ENCODE measurements around the gene DCUN1D2. TPM values are rescaled to one million over a fixed set of nuclear protein-coding genes. Genes with fewer than 3 reads are reported as not detected.

Gene DCUN1D2
- polyA plus RNA-seq, 3 donors: 3.1 to 16.7 (median 6.1) TPM

DNA sequence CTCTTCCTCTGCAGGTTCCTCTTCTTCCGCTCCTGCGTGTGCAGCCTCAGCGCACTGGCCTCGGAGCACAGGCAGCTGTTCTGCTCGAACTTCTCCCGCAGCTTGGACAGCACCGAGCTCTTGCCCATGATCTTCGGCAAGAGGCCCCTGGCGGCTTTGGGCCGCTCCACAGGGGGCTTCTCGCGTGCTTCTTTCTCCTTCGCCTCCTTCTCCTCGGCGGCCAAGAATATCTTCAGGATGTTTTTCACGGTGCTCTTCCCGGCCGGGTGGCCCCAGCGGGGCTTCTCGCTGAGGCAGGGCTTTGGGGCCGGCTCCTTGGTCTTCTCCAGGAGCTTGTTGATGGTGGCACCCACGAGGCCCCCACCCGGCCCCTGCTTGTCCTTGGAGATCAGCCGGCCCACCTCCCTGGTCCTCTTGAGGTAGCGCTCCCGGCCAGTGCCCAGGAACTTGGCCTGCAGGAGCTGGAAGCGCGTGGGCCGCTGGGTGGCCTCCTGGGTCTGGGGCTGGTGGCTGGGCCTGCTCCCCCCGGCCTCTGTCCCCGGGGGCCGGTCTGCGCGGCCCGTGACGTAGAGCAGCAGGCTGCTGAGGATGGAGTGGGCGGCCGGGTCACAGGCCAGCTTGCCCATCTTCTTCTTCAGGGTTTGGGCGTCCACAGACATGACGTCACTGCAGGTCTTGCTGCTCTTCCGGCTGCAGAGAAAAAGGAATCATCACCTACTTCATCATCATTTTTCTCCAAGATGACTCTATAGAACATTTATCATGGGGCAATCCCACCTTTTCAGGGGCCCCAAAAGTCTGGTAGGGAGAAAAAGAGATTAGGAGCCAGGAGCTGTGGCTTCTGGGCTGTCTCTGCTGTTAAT is 82.7 kb downstream of the DCUN1D2 start:
- Histone ChIP-seq H4K20me1 (ENCODE audit: insufficient read depth, low read length) (no peaks in the 10 kb centered on the region), H3K79me2 (ENCODE audit: insufficient read depth, low read length) (no peaks in the 10 kb centered on the region), H3K4me3 (replicated peaks in 1 of 3; ENCODE audit: low read depth in 2 of 3, low read length in 3 of 3) (no peak overlapping the region), H3K4me2 (replicated peaks; ENCODE audit: extremely low read depth, low read length, poor library complexity, severe bottlenecking) (no peak overlapping the region), H3K27ac (ENCODE audit: low read depth in 1 of 2, low read length in 2 of 2) (no peak overlapping the region), H3K4me1 (ENCODE audit: control insufficient read depth in 1 of 2, insufficient read depth in 2 of 2, low read length in 2 of 2) (peaks cover 23 to 29% of the 10 kb centered on the region in 2 donors), H3K9ac (ENCODE audit: insufficient read depth, low read length, poor library complexity, severe bottlenecking) (no peak overlapping the region), H3K36me3 (replicated peaks in 1 of 2; ENCODE audit: control insufficient read depth in 1 of 2, insufficient read depth in 2 of 2, low read length in 2 of 2) (no peaks in the 10 kb centered on the region), H3K9me3 (replicated peaks in 1 of 2; ENCODE audit: control insufficient read depth in 1 of 2, insufficient read depth in 1 of 2, low read length in 2 of 2) (peaks cover 10 to 34% of the 10 kb centered on the region in 2 donors), H2AFZ (ENCODE audit: insufficient read depth, low read depth, low read length, poor library complexity, severe bottlenecking) (no peak overlapping the region), H3K27me3 (ENCODE audit: control insufficient read depth in 2 of 2, insufficient read depth in 2 of 2, low read length in 2 of 2) (no peaks in the 10 kb centered on the region)
- 82% methylated on average over 40 of the region's 41 CpGs for WGBS (ENCODE audit: insufficient coverage)
- peaks cover 13 to 31% (median 27%) of the 10 kb centered on the region in 7 donors for H3K9me3 Mint-ChIP-seq
- DNase-seq: no peak
- H3K27ac Mint-ChIP-seq: no peak overlapping the region
- peak overlapping the region in 1 of 2 donors; percentile 59 for H3K4me3 Mint-ChIP-seq
- intact Hi-C loops (cut with micrococcal nuclease): no loop called here
- no peaks in the 10 kb centered on the region for H3K36me3 Mint-ChIP-seq
- peaks cover 5 to 19% (median 16%) of the 10 kb centered on the region in 3 donors for H3K27me3 Mint-ChIP-seq (ENCODE audit: low read depth in 3 of 3)
- TF ChIP-seq, protein P1, sequence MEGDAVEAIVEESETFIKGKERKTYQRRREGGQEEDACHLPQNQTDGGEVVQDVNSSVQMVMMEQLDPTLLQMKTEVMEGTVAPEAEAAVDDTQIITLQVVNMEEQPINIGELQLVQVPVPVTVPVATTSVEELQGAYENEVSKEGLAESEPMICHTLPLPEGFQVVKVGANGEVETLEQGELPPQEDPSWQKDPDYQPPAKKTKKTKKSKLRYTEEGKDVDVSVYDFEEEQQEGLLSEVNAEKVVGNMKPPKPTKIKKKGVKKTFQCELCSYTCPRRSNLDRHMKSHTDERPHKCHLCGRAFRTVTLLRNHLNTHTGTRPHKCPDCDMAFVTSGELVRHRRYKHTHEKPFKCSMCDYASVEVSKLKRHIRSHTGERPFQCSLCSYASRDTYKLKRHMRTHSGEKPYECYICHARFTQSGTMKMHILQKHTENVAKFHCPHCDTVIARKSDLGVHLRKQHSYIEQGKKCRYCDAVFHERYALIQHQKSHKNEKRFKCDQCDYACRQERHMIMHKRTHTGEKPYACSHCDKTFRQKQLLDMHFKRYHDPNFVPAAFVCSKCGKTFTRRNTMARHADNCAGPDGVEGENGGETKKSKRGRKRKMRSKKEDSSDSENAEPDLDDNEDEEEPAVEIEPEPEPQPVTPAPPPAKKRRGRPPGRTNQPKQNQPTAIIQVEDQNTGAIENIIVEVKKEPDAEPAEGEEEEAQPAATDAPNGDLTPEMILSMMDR (IDR thresholded peaks at IDR 0.05): no peak
- H3K4me1 Mint-ChIP-seq: peaks cover 28% of the 10 kb centered on the region

DNA sequence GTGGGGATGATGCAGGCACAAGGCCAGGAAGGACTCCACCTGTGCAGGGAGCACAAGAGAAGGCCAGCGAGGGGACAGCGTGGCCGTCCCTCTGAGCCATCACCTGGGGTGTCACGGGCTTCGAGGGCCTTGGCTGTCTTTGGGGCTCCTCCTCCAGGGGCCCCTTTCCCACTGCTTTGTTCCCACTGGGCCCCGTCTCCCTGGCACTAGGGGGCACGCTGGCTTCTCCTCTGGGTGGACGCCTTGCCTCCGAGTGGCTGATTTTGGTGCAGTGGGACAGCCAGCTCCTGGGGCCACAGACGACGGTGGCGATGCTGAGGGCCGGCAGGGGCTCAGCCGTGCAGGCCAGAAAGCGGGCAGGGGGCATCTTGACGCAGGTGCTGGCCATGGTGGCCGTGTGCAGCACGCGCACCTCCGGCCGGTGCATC is 83.4 kb downstream of the DCUN1D2 start:
- no peak overlapping the region for H3K9ac ChIP-seq (ENCODE audit: insufficient read depth, low read length, poor library complexity, severe bottlenecking)
- Mint-ChIP-seq H3K27me3 (ENCODE audit: low read depth in 3 of 3) (peaks cover 5 to 19% (median 16%) of the 10 kb centered on the region in 3 donors), H3K9me3 (peaks cover 13 to 29% (median 22%) of the 10 kb centered on the region in 7 donors), H3K36me3 (no peaks in the 10 kb centered on the region), H3K4me3 (peak overlapping the region in 1 of 2 donors; percentile 59), H3K4me1 (peaks cover 28% of the 10 kb centered on the region), H3K27ac (no peak overlapping the region)
- TF ChIP-seq, protein P1 (IDR thresholded peaks at IDR 0.05): no peak
- H3K27me3 ChIP-seq (ENCODE audit: control insufficient read depth in 2 of 2, insufficient read depth in 2 of 2, low read length in 2 of 2): no peaks in the 10 kb centered on the region
- H3K9me3 ChIP-seq (replicated peaks in 1 of 2; ENCODE audit: control insufficient read depth in 1 of 2, insufficient read depth in 1 of 2, low read length in 2 of 2): peaks cover 4 to 28% of the 10 kb centered on the region in 2 donors
- peaks cover 23 to 29% of the 10 kb centered on the region in 2 donors for H3K4me1 ChIP-seq (ENCODE audit: control insufficient read depth in 1 of 2, insufficient read depth in 2 of 2, low read length in 2 of 2)
- H3K36me3 ChIP-seq (replicated peaks in 1 of 2; ENCODE audit: control insufficient read depth in 1 of 2, insufficient read depth in 2 of 2, low read length in 2 of 2): no peaks in the 10 kb centered on the region
- no peaks in the 10 kb centered on the region for H3K79me2 ChIP-seq (ENCODE audit: insufficient read depth, low read length)
- no peak overlapping the region for H3K27ac ChIP-seq (ENCODE audit: low read depth in 1 of 2, low read length in 2 of 2)
- H3K4me3 ChIP-seq (replicated peaks in 1 of 3; ENCODE audit: low read depth in 2 of 3, low read length in 3 of 3): no peak overlapping the region
- intact Hi-C loops (cut with micrococcal nuclease): no loop called here
- no peak overlapping the region for H2AFZ ChIP-seq (ENCODE audit: insufficient read depth, low read depth, low read length, poor library complexity, severe bottlenecking)
- no peak for DNase-seq
- H4K20me1 ChIP-seq (ENCODE audit: insufficient read depth, low read length): no peaks in the 10 kb centered on the region
- H3K4me2 ChIP-seq (replicated peaks; ENCODE audit: extremely low read depth, low read length, poor library complexity, severe bottlenecking): no peak overlapping the region
- WGBS (ENCODE audit: insufficient coverage): 72% methylated on average over 21 of the region's 21 CpGs
